GM08714 (cell line): ENCODE data around the gene MAPKAPK3.
"Not testable (repeated sequence)": the region's sequence is repeated elsewhere in the genome, so short reads cannot be mapped to it uniquely, and the experiment has no call there.

Experiments
- H3K4me3 ChIP-seq: fragments of 200-500 bp; sonication (Bioruptor generic); 2 replicates; pipeline ENCODE4 v1.5.1; 2014; ENCODE audit warnings: mild to moderate bottlenecking, low read length, inconsistent platforms
- ZNF274 ChIP-seq: IDR thresholded peaks from 2 replicates; pipeline ENCODE4 v1.6.1; 2012; ENCODE audit warnings: mild to moderate bottlenecking, low read depth, low read length

The MAPKAPK3 gene

GRCh38 chr3:50675179-50676030 lies 58.5 kb downstream of the MAPKAPK3 start:
- no peak for TF ChIP-seq ZNF274
- peak overlapping the region; percentile 46 for H3K4me3 ChIP-seq

- peak overlapping the region; percentile 16; the same call in 1 of the 2 replicates for H3K4me3 ChIP-seq
- TF ChIP-seq ZNF274, result no peak
Observed at GRCh38 chr3:50676031-50676705, 59.2 kb downstream of the MAPKAPK3 start.

- no peak overlapping the region for H3K4me3 ChIP-seq
- no peak for TF ChIP-seq ZNF274
Observed at GRCh38 chr3:50687127-50687751, 70.3 kb downstream of the MAPKAPK3 start.

- no peak overlapping the region for H3K4me3 ChIP-seq
- no peak for TF ChIP-seq ZNF274
Observed at GRCh38 chr3:50687916-50688315, 71.0 kb downstream of the MAPKAPK3 start.

GRCh38 chr3:50688602-50689001 lies 71.7 kb downstream of the MAPKAPK3 start:
- H3K4me3 ChIP-seq, result not testable (repeated sequence)

- TF ChIP-seq ZNF274, result no peak
- no peak overlapping the region for H3K4me3 ChIP-seq
Observed at GRCh38 chr3:50689558-50689957, 72.6 kb downstream of the MAPKAPK3 start.

- H3K4me3 ChIP-seq, result no peak overlapping the region
- no peak for TF ChIP-seq ZNF274
Observed at GRCh38 chr3:50695031-50695430, 78.1 kb downstream of the MAPKAPK3 start.

GRCh38 chr3:50696276-50696675 lies 79.3 kb downstream of the MAPKAPK3 start:
- TF ChIP-seq ZNF274, result no peak
- H3K4me3 ChIP-seq, result no peak overlapping the region

- TF ChIP-seq ZNF274, result no peak
- no peak overlapping the region for H3K4me3 ChIP-seq
Observed at GRCh38 chr3:50698269-50698668, 81.3 kb downstream of the MAPKAPK3 start.
